Measurements from ENCODE around the gene DNASE2B.

DNASE2B gene

DNA sequence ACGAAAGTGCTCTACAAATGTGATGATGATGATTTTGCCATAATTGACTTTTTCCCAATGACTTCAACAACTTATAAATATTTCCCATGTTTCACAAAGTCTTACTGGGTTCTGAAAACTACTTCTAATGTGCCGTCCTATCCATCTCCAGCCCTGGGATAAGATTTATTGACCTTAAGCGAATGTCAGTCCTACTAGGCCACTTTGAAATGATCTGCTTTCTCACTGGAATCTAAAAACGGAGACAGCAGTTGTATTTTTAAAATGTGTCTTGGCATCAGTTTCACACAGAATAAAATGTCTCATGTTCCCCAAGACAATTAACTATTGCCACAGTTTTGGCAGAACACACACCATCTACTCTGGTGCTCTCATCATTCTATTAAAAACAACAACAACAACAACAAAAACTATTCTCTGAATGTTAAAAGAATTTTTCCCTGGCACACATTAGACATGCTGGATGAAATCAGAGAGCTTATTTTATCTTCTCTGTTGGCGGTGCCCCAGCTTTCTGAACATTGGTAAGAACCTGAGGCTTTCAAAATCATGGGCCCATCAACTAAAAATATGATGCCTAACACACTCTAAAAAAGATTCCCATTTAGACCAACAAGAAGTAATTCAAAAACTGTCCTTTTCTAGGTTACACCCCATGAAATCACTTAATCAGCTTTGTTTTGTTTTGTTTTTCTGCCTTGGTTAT lies 23.1 kb upstream of the DNASE2B start:
- FAIRE-seq: no peak

DNA sequence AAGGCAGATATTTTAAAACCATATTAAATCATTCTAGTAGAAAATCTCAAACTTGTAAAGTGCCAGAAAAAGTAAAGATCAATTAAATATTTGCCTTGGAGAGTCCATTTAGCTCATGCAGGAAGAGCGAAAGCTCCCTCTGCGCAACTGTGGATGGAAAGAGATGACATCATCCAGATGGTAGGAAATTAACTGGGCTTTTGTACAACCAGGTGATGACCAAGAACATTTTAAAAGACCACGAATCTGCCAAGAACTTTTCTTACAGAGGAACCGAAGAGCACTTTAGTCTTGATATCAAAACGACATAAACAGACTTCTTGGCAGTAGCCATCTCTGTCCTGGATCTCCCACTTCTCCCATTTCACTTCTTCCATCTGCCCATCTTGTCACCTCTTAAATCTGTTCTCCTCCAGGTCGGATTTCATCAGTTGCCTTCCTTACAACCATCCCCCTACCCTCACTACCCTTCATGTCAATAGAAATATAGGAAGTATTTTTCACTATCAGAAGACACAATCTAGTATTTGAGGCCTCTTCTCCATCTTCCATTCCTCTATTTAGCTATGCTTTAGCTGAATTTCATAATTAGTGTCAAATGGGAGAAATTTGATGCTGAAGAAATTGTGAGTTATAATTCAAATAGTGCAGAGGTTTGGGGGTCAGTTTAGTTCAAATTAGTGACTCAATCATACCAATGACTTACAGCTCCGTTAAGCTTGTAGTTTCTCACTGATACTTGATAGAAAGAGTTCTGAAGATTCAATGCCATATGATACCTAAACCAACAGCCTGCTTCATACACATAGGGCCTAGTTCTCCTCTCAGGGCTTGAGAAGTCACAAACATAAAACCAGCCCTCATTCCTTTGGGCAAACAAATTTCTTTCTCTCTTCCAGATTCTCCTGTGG lies 22.0 kb upstream of the DNASE2B start:
- FAIRE-seq: no peak

DNA sequence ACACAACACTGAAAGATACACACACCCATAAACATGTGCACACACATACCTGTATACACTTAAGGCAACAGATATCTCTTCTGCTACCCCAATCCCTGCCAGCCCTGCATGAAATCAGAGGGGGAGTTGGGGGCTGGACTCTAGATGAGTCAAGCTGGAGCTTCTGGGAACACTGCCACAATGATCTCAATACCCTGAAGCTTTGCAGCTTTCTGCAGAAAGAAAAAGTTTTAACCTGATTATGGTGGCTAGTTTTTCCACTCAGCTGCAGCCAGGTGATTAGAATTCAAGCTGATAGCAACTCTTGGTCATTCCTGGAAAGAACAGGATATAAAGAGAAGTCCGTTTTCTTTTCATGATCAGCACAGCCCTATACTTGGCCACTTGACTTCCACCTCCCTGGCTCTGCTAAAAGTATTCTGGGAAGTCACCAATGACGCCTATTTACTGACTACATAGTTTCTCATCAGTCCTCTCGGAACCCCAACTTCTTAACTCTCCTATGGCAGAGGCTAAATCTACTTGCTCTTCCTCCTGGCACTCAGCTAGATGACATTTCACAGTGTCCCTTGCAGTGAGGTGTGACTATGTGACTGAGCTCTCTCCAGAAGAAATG lies 20.7 kb upstream of the DNASE2B start:
- no peak for FAIRE-seq

DNA sequence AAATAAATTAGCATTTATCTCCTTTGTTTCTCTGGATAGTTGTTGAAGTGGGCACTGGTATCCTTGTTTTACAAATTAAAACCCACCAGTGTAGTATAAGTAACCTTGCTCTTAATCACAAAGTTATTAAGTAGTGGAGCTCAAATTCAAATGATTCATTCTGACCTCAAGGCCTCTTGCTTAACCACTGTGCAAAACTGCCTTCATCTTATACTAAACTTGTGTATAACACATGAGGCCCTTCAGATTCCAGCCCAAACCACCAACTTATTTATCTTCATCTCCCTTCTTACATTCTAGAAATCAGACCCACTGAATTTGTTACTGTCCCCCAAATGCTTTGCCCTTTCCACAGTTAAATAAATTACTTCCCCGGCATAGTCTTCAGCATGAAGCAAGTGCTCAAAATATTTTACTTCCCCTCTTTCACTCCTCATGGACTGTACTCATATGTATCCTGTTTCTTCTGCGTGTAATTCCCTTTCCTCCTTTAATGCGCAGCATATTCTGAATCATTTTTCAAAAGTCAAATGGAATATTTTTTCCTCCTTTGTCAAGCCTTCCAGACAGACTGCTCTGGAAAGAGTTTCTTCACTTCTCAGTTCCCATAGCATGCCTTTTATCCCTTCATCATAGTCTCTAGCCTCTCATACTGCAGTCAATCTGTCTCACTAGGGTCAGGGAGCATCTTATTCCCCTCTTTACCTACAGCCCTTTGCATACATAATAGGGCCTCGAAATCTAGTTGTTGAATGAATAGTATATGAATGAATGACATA lies 19.0 kb upstream of the DNASE2B start:
- no peak for FAIRE-seq

DNA sequence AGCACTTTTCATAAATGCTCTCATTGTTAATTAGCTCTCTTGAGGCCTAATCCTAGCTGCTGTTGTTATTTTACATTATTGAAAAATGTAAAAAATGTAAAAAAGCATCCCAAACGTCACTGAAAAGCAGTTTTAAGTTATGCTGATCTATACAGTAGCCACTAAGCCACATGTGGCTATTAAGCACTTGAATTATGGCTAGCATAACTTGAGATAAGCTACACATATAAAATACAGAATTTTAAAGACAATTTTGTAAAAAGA lies 18.4 kb upstream of the DNASE2B start:
- FAIRE-seq: no peak

DNA sequence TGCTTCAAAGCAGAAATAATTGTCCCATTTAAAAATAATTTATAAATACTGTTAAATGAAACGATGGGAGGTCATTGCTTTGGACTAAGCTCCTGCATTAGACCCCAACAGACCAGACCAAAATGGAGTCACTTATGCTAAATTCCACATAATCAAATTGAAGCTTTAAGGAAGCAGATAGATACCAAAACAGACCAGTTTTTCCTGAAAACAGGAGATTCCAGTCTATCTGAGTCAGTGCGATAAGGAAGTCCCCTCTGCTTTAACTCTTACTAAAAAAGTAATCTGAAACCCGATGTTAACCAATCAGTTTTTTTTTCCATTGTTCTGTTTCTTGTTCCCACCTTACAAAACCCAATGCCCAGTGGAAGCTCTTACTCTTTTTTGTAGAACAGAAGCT lies 16.2 kb upstream of the DNASE2B start:
- FAIRE-seq: no peak

DNA sequence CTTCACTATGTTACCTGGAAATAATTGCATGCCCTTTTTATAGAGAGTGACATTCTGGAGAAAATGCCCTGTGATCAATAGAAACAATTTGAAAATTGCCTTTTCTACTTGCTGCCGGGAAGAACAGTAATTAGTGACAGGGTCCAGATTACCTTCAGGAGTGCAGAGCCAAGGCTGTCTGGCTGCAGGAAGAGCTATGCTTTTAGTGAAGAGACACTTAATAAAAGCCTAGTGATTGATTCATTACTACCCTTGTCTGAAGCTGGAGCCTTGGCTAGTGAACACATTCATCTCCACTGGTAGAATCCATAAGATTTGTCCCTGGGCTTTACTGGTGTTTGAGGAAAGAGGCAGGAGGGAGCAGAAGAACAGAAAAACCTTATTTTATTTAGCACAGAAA lies 12.9 kb upstream of the DNASE2B start:
- no peak for FAIRE-seq

DNA sequence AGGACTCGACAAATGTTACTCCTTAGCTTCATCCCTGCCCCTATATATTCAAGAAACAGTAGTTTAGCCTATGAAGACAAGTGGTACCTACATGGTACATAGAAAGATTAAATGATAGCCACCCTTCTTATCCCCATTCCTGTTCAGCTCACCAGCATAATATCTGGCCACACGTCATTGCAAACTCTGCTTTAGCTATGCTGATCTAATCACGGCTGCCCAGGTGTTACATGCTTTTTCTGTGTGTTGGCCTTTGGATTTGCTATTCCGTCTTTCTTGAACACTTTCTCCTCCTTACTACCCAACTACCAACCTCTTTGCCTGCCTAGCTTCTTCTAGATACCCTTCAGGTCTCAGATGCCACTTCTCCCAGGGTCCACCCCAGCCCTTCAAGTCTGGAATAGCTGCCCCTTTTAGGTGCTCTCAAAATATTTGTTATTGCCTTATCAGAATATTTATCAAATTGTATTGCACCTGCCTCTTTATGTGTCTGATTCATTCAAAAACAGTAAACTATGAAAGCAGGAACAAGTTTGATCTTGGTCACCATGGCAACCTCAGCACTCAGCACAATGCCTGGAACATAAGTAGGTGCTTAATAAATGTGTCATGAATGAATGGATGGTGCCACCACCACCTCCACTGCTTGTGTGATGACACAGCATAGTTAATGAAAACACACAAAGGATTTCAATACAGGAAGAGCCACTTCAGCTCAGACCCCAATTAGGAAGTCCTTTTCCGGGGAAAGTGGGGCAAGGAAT lies 11.4 kb upstream of the DNASE2B start:
- FAIRE-seq: no peak

DNA sequence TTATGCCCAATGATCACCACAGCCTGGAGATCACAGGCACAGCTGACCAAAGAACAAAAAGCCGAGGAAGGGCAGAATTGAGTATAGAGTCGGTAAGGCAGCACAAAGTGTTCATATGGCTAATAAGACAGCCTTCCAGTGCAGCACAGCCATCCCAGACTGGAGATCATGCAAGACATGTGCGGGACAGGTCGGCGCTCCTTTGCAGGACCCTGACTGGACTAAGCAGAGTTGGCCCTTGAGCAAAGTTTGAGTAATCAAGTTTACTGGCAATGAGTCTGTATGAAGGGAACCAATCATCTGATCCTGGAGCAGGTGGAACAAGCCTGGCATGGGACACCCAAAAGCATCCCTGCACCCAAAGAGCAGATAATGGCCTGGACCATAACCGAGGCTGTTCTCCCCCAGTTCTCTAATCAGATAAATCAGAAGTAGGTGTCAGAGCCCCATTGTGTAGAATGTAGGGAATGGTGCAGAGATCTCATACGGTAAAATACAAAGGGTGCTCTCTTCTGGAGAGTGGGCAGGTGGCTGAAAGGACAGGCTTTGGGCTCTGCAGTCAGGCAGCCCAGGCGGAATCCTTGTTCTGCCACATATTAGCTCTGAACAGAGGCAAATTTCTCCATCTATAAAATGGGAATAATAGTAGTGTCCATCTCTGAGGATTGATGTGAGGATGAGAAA lies 10.7 kb upstream of the DNASE2B start:
- no peak for FAIRE-seq

DNA sequence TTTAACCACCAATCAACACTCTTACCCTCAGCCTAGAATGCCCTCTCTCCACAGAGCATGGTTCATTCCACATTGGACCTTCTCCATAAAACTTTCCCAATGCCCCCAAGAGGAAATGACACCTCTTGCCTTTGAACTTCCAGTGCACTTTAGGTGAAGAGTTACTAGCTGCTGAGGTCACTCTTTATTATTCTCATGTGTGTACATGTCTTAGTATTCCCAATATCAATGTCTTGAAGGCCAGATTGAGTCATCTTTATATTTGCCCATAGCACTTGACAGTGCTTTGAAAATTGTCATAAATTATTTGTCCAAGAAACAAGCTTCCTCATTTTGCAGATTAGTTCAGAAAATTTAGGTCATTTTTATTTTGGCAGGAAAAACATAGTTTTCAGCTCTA lies 8.1 kb upstream of the DNASE2B start:
- no peak for FAIRE-seq

DNA sequence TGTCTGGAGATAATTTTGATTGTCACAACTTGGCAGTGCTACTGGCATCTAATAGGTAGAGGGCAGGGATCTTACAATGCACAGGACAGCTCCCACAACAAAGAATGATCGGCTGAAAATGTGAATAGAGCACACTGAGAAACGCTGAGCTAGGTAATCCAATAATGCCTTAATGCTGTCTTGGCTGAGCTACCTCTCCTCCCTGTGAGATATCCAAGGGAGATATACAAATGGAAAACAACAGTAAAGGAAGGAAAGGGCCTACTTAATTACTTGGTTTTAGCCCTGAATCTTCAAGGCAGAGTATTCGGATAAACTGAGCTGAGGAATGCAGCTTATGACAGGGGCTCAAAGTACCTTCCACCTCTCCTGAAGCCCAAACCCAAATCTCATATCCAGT lies 2.9 kb downstream of the DNASE2B start:
- no peak for FAIRE-seq

DNA sequence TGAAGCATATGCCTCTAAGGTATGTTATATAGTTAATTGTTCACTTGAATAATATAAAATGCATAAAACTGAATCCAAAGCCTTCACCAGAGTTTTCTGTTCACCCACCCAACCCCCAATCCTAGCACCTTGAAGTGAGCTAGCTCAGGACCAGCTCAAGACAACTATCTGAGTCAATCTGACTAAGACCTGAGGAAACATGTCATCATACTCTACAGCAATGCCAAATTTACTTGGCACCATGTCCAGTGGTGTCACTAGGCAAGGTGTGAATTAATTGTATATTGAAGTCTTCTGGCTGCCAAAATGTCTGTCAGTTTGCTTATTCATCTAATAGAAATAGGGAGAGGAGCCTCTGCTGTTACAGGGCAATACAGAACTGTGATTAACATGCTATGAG lies 3.8 kb downstream of the DNASE2B start:
- no peak for FAIRE-seq

DNA sequence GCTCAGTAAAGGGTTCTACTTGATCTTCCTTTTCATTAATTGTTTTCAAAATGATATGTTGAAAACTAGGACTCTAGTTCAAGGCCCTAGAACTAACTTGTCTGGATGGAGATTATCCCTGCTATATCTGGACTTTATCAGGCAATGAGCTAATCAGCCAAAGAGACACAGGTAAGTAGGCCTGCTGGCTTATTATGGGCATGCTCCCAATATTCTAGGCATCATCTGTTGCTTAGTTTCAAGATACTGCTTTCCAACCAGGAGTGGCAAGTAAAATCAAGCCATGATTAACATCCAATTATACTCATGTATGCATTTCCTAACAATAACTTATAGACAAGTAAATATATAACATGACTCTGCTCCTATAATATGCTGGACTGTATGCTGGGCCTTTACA lies 4.2 kb downstream of the DNASE2B start:
- no peak for FAIRE-seq

DNA sequence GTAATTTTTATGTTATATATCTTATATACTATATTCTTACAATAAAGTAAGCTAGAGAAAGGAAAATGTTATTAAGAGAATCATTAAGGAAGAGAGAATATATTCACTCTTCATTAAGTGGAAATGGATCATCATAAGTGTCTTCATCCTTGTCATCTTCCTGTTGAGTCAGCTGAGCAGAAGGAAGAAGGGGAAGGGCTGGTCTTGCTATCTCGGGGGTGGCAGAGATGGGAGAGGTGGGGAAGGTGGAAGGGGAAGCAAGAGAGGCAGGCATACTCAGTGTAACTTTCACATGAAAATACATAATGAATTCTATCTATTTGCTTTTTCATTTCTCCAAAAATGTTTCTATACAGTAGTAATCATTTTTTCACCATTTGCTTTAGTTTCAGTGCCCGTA lies 5.1 kb downstream of the DNASE2B start:
- FAIRE-seq: no peak

DNA sequence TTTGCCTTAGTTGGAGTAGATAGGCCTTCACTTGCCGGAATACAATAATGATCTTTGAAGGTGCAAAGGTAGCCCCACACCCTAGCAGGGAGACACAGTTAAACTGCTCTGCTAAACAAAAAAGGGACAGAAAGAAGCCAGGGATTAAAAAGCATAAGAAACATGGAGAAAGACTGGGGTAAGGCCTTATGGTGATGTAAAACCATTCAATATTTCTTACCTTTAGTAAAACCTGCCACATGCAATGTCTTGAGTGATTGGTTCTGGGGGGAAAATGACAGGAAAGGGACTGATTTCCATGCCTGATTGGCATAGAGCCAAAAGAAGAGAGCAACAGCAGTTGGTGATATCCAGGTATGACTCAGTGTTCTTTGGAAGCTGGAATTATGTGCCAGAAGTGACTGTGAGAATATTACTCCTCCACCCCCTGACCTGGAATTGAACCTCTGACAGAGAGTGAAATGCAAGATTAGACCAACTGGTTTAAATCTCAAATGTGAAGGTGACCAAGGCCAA lies 8.1 kb downstream of the DNASE2B start:
- FAIRE-seq: no peak

DNA sequence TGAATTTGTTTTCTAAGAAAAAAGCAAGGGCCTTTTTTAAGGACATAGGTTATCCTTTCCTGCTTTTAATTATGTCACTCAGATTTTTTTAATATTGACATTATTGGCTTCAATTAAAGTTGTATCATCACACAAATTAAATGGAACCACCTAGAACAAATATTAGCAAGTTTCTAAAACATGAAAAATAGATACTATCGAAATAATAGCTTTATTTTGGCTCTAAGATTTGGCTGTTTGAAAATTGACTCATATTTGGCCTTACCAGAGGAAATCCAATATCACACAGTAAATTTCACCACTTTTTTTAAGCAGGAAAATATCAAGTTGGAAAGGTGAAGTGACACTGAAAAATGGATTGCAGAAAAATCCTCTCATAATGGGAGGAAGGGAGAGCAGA lies 9.2 kb downstream of the DNASE2B start:
- no peak for FAIRE-seq

DNA sequence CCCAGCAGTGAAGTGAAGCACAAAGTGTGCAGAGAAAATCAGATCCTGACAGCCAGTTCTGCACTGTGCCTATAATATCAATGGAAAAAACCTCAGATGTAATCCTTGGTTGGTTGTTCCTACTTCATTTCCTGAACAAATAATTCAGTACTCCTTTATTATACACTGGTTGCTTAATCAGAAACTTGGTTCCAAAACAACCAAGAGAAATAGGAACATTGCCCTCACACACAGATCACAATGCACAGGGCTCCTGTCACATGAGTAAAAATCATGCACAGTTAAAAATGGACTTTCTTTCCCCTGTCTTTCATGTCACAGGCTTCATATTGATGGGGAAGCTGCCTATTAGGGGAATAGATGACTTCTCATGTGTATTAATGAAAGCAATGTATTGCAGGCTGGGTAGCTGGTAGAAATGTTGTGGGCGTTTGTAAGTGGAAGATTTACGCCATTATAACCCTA lies 9.7 kb downstream of the DNASE2B start:
- no peak for FAIRE-seq

DNA sequence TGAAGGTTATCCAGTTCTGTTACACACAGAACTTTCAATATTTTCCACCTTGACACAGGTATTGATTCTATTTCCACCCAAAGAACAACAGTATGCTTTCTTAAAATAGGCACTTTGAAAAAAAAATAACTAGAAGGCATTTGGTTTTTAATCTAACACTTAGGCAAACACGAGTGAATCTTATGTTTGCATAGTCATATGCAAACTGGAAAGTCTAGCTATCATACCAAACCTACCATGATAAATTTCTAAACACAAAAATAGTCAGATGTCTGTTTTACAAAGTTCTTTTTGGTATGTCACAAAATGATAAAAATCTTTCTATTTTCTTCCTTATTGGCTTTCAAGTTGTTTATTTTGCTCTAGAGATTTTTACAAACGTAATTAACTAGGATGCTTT lies 11.6 kb downstream of the DNASE2B start:
- no peak for FAIRE-seq

DNA sequence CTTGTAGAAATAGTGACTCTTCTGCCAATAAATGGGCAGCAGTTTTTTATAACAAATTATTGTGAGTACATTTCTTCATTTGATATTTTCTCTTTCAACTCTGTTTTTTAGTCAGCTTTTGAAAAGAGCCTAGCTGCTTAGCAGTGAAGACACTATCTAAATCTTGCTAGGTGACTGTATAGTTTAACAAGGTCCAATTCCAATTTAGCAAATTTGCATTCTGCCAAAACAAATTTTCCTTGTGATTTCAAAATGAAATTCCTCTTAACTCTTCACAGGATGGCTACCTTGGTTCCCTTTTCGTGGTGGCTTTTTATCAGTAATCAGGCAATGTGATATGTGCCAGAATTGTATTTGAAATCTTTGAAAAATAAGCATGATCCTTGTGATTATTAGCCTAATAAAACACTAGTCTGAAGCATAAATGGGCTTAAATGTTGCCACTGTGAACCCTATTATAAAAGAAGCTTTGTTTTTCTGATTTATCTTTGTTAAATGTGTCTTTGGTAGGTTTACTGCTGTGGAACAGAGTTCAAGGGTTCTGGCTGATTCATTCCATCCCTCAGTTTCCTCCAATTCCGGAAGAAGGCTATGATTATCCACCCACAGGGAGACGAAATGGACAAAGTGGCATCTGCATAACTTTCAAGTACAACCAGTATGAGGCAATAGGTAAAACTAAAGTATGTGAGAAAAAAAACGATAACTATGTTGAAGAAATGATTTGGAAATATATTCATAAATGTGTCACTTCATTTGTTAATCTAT lies 12.2 kb downstream of the DNASE2B start:
- no peak for FAIRE-seq

DNA sequence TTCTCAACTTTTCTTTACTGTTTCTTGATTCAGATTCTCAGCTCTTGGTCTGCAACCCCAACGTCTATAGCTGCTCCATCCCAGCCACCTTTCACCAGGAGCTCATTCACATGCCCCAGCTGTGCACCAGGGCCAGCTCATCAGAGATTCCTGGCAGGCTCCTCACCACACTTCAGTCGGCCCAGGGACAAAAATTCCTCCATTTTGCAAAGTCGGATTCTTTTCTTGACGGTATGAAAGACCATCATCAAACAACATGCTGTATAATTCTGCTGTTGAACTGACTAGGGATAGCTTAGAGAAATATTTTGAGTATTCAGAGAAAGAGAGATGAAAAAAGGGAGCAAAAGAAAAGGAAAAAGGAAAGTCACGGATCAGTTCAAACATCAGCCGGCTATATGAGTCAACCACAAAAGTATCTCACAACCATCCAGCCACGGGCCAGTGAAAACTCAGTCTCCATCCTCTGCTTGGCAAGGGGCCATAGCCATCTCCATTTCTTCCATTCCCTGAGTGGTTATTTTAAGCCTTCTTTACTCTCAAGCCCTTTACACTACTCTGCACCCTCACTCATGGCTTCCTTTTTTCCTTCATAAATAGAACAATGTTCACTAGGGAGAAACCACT lies 14.1 kb downstream of the DNASE2B start:
- no peak for FAIRE-seq
